HepG2 (cell line): Measurements from ENCODE around the gene SAMD14. TPM values are rescaled to one million over a fixed set of nuclear protein-coding genes. Genes with fewer than 3 reads are reported as not detected.

Experiments
- ETS1 ChIP-seq: sonication (generic); formaldehyde crosslinking; IDR thresholded peaks from 2 replicates; pipeline ENCODE4 v1.4.0; 2020; ENCODE audit warnings: missing genetic modification reagents
- GABPA ChIP-seq, 2 experiments: IDR thresholded peaks; 2 replicates each; pipeline ENCODE4 v1.6.1; 2011 to 2016; ENCODE audit warnings: low read depth in 2 of 2, low read length in 1 of 2, missing biosample characterization in 1 of 2, missing genetic modification characterization in 1 of 2
- HNRNPLL ChIP-seq: fragments of 200-400 bp; formaldehyde crosslinking; IDR thresholded peaks from 2 replicates; pipeline ENCODE4 v1.6.1; 2017; ENCODE audit warnings: mild to moderate bottlenecking, low read depth, low read length; ENCODE audit not compliant: poor library complexity, severe bottlenecking
- HOXA9 ChIP-seq: sonication (generic); formaldehyde crosslinking; IDR thresholded peaks from 2 replicates; pipeline ENCODE4 v1.8.1; 2022; ENCODE audit warnings: missing genetic modification reagents, mild to moderate bottlenecking, moderate library complexity, borderline replicate concordance
- NCOA5 ChIP-seq: sonication (generic); formaldehyde crosslinking; IDR thresholded peaks from 2 replicates; pipeline ENCODE4 v1.4.0; 2020; ENCODE audit warnings: missing genetic modification reagents
- NFE2 ChIP-seq: sonication (generic); formaldehyde crosslinking; IDR thresholded peaks from 2 replicates; pipeline ENCODE4 v1.4.0; 2020; ENCODE audit warnings: missing genetic modification reagents
- PHB2 ChIP-seq: fragments of 450-650 bp; IDR thresholded peaks from 2 replicates; pipeline ENCODE4 v1.6.1; 2018; ENCODE audit not compliant: partially characterized antibody
- RFX1 ChIP-seq: fragments of 450-650 bp; IDR thresholded peaks from 2 replicates; pipeline ENCODE4 v1.6.1; 2017
- SP4 ChIP-seq: sonication (generic); formaldehyde crosslinking; IDR thresholded peaks from 2 replicates; pipeline ENCODE4 v1.8.1; 2023; ENCODE audit warnings: mild to moderate bottlenecking, missing genetic modification reagents
- TERF1 ChIP-seq: sonication (generic); formaldehyde crosslinking; IDR thresholded peaks from 2 replicates; pipeline ENCODE4 v1.8.0; 2022; ENCODE audit warnings: mild to moderate bottlenecking, missing genetic modification reagents, moderate library complexity
- TRIM22 ChIP-seq: fragments of 450-650 bp; IDR thresholded peaks from 2 replicates; pipeline ENCODE4 v1.6.1; 2017
- TRIM24 ChIP-seq: sonication (generic); formaldehyde crosslinking; IDR thresholded peaks from 2 replicates; pipeline ENCODE4 v1.8.0; 2022; ENCODE audit warnings: mild to moderate bottlenecking, missing genetic modification reagents
- ZBTB49 ChIP-seq: sonication (generic); formaldehyde crosslinking; IDR thresholded peaks from 2 replicates; pipeline ENCODE4 v1.4.0; 2020; ENCODE audit warnings: missing genetic modification reagents, borderline replicate concordance
- ZEB1 ChIP-seq: IDR thresholded peaks from 2 replicates; pipeline ENCODE4 v1.6.1; 2012; ENCODE audit warnings: mild to moderate bottlenecking, low read depth, inconsistent platforms; ENCODE audit not compliant: insufficient replicate concordance
- ZKSCAN8 ChIP-seq: IDR thresholded peaks from 2 replicates; pipeline ENCODE4 v1.6.1; 2016; ENCODE audit warnings: borderline replicate concordance, missing genetic modification reagents, missing compliant biosample characterization
- ZNF24 ChIP-seq: fragments of 450-650 bp; IDR thresholded peaks from 2 replicates; pipeline ENCODE4 v1.6.1; 2017; ENCODE audit warnings: antibody characterized with exemption, mild to moderate bottlenecking
- ZNF263 ChIP-seq: sonication (generic); formaldehyde crosslinking; IDR thresholded peaks from 2 replicates; pipeline ENCODE4 v1.4.0; 2020; ENCODE audit warnings: missing genetic modification reagents
- ZNF264 ChIP-seq: sonication (generic); formaldehyde crosslinking; IDR thresholded peaks from 2 replicates; pipeline ENCODE4 v1.4.0; 2020; ENCODE audit warnings: missing genetic modification reagents
- ZNF275 ChIP-seq: sonication (generic); formaldehyde crosslinking; IDR thresholded peaks from 2 replicates; pipeline ENCODE4 v1.8.0; 2022; ENCODE audit warnings: missing genetic modification reagents, mild to moderate bottlenecking, inconsistent platforms, borderline replicate concordance
- ZNF549 ChIP-seq: sonication (generic); formaldehyde crosslinking; IDR thresholded peaks from 2 replicates; pipeline ENCODE4 v1.5.0; 2020; ENCODE audit warnings: missing genetic modification reagents
- ZNF562 ChIP-seq: sonication (generic); formaldehyde crosslinking; IDR thresholded peaks from 2 replicates; pipeline ENCODE4 v1.8.0; 2022; ENCODE audit warnings: missing genetic modification reagents, borderline replicate concordance
- ZNF878 ChIP-seq: sonication (generic); formaldehyde crosslinking; IDR thresholded peaks from 2 replicates; pipeline ENCODE4 v1.8.1; 2023; ENCODE audit warnings: mild to moderate bottlenecking, missing genetic modification reagents, moderate library complexity
- ZSCAN22 ChIP-seq: sonication (generic); formaldehyde crosslinking; IDR thresholded peaks from 2 replicates; pipeline ENCODE4 v1.4.0; 2020; ENCODE audit warnings: mild to moderate bottlenecking, missing genetic modification reagents
- polyA plus RNA-seq, 8 experiments: library from polyadenylated mRNA; depleted of rRNA in 3 of 8; stranded (reverse) in 7 of 8; unstranded in 1 of 8; fragments of >200 nt; fragmentation: Illumina TruSeq in 4 of 8; extraction: Trizol in 4 of 8; gene quantifications; 2 replicates each; pipeline versions ENCODE4 v1.2.1 to v1.2.3, GENCODE V29; 2011 to 2016; ENCODE audit warnings: low read depth in 4 of 8, missing spikeins in 1 of 8, mixed read lengths in 1 of 8; ENCODE audit not compliant: insufficient read depth in 1 of 8
- total RNA-seq, 5 experiments: library from RNA; depleted of rRNA; stranded (reverse); fragments of >200 nt; fragmentation: Illumina TruSeq; extraction: Trizol; gene quantifications; 2 replicates each; pipeline ENCODE4 v1.2.3, GENCODE V29; 2016; ENCODE audit warnings: low read depth in 1 of 5

Gene SAMD14
- total and polyA plus RNA-seq, 2 of the 13 experiments (the other 11 are each of a cell fraction or from before 2014, with no cell fraction given): 0.07 to 0.22 TPM

GRCh38 chr17:50161023-50161910, 31.3 kb upstream of the SAMD14 start (continued):
- TF ChIP-seq ETS1 (CRISPR knock-in tag) (no peak), GABPA (IDR thresholded peaks at IDR 0.05; ENCODE audit: low read depth, low read length) (no peak), GABPA (CRISPR knock-in tag; IDR thresholded peaks at IDR 0.05; ENCODE audit: low read depth) (no peak), ZNF263 (CRISPR knock-in tag) (0 out of 2 replicates have a peak, but pooled peaks have one; percentile 40), PHB2 (no peak), RFX1 (no peak), HOXA9 (no peak), NFE2 (CRISPR knock-in tag) (no peak), ZBTB49 (0 out of 2 replicates have a peak, but pooled peaks have one; percentile 30), ZEB1 (no peak), ZNF264 (CRISPR knock-in tag) (no peak), ZNF878 (CRISPR knock-in tag) (no peak), SP4 (CRISPR knock-in tag) (peak; percentile 36; the same call in 1 of the 2 replicates), HNRNPLL (peak; percentile 80), ZNF549 (CRISPR knock-in tag) (no peak), ZNF275 (CRISPR knock-in tag) (0 out of 2 replicates have a peak, but pooled peaks have one; percentile 43), ZKSCAN8 (CRISPR knock-in tag) (no peak), ZNF24 (no peak), TERF1 (no peak), ZSCAN22 (CRISPR knock-in tag) (no peak), ZNF562 (no peak), TRIM24 (CRISPR knock-in tag) (no peak), NCOA5 (CRISPR knock-in tag) (no peak), TRIM22 (no peak)
